ENCODE measurements around the gene F2RL2.

Gene F2RL2

DNA sequence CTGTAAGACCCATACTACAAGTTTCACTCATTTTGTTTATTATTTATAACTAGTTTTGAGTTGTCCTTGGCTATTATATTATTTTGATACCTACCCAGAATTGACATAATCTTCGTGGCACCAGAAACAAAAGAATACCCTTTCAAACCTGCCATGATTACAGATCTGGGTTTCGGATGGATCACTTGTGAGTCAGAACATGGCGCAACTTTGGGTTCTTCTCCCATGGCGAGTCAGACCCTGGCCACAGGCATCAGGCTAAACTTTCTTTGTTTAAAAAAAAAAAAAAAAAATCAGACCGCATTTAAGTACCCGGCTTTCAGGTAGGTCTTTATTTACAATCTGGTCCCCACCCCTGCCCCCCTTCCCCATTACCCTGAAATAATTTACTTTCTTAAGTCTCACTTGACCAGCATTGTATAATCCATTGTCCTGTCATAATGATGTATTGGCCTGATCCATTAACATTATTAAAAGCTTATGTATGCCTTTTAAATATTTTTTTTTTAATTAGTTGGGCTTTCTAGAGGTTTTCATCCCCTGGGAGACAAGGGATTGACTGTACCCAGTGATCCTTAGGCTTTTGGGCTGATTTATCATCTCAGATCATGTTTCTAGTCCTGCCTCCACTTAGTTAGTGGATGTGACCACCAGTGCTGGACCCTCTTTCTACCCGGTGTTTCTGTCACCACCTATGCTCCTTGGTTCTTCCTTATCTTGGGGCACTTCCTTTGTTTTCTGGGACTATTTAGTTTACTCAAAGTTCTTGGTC lies 43.9 kb downstream of the F2RL2 start:
- Histone ChIP-seq H3K9ac (ENCODE audit: low read depth, low read length) (no peak overlapping the region), H3K4me2 (ENCODE audit: insufficient read depth, low read length) (no peak overlapping the region), H4K20me1 (ENCODE audit: insufficient read depth, low read length) (no peaks in the 10 kb centered on the region), H3K9me3 (ENCODE audit: insufficient read depth, low read length, severe bottlenecking) (no peaks in the 10 kb centered on the region), H3K27ac (ENCODE audit: low read length) (no peak overlapping the region), H2AFZ (ENCODE audit: low read depth, low read length) (no peak overlapping the region), H3K36me3 (ENCODE audit: insufficient read depth, low read length) (no peaks in the 10 kb centered on the region), H3K27me3 (ENCODE audit: insufficient read depth, low read length, poor library complexity) (no peaks in the 10 kb centered on the region), H3K4me3 (ENCODE audit: low read depth in 1 of 2, low read length in 2 of 2) (no peak overlapping the region), H3K4me1 (ENCODE audit: insufficient read depth, low read length) (no peaks in the 10 kb centered on the region), H3K79me2 (ENCODE audit: insufficient read depth, low read length) (no peaks in the 10 kb centered on the region)
- no peak for ATAC-seq (ENCODE audit: insufficient read depth, low read depth)
- TF ChIP-seq, protein P1, sequence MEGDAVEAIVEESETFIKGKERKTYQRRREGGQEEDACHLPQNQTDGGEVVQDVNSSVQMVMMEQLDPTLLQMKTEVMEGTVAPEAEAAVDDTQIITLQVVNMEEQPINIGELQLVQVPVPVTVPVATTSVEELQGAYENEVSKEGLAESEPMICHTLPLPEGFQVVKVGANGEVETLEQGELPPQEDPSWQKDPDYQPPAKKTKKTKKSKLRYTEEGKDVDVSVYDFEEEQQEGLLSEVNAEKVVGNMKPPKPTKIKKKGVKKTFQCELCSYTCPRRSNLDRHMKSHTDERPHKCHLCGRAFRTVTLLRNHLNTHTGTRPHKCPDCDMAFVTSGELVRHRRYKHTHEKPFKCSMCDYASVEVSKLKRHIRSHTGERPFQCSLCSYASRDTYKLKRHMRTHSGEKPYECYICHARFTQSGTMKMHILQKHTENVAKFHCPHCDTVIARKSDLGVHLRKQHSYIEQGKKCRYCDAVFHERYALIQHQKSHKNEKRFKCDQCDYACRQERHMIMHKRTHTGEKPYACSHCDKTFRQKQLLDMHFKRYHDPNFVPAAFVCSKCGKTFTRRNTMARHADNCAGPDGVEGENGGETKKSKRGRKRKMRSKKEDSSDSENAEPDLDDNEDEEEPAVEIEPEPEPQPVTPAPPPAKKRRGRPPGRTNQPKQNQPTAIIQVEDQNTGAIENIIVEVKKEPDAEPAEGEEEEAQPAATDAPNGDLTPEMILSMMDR (IDR thresholded peaks at IDR 0.05; ENCODE audit: borderline replicate concordance, extremely low read depth, low read length, poor library complexity, severe bottlenecking): no peak
- TF ChIP-seq EZH2 (IDR thresholded peaks at IDR 0.05; ENCODE audit: borderline replicate concordance, low read depth, low read length, severe bottlenecking): no peak
- DNase-seq: no peak

- H2AFZ ChIP-seq (ENCODE audit: low read depth, low read length): no peak overlapping the region
Observed at GRCh38 chr5:76576996-76577395, 46.2 kb downstream of the F2RL2 start.

DNA sequence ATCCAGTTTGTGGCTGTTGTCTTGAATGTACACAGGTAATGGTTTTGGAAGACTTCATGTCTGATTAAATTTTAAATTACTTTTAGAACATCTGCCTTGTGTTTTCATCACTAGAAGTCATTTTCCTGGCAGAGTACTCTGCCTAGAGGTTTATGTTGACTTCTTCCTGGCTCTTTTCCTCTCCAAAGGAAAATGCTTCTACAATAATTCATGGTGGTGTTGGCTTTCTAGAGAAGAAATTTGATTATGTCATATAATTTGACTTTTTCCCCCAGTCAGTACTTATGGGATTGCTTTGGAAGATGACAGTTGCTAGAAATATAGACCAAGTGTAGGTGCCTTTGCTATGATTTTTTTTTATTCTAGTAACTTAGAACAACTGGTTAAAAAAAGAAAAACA lies 46.8 kb downstream of the F2RL2 start:
- DNase-seq (no peak), ATAC-seq (ENCODE audit: insufficient read depth, low read depth) (no peak)
- no peak overlapping the region for H3K4me3 ChIP-seq (ENCODE audit: low read depth in 1 of 2, low read length in 2 of 2)
- H3K4me1 ChIP-seq (ENCODE audit: insufficient read depth, low read length): no peaks in the 10 kb centered on the region
- H3K9ac ChIP-seq (ENCODE audit: low read depth, low read length): no peak overlapping the region
- H4K20me1 ChIP-seq (ENCODE audit: insufficient read depth, low read length): no peaks in the 10 kb centered on the region
- H3K36me3 ChIP-seq (ENCODE audit: insufficient read depth, low read length): no peaks in the 10 kb centered on the region
- H3K9me3 ChIP-seq (ENCODE audit: insufficient read depth, low read length, severe bottlenecking): no peaks in the 10 kb centered on the region
- TF ChIP-seq EZH2 (IDR thresholded peaks at IDR 0.05; ENCODE audit: borderline replicate concordance, low read depth, low read length, severe bottlenecking): no peak
- TF ChIP-seq, protein P1 (IDR thresholded peaks at IDR 0.05; ENCODE audit: borderline replicate concordance, extremely low read depth, low read length, poor library complexity, severe bottlenecking): no peak
- no peaks in the 10 kb centered on the region for H3K79me2 ChIP-seq (ENCODE audit: insufficient read depth, low read length)
- no peak overlapping the region for H3K27ac ChIP-seq (ENCODE audit: low read length)
- no peak overlapping the region for H2AFZ ChIP-seq (ENCODE audit: low read depth, low read length)
- no peaks in the 10 kb centered on the region for H3K27me3 ChIP-seq (ENCODE audit: insufficient read depth, low read length, poor library complexity)
- no peak overlapping the region for H3K4me2 ChIP-seq (ENCODE audit: insufficient read depth, low read length)

More at GRCh38 chr5:76576996-76577395, 46.2 kb downstream of the F2RL2 start:
- H3K79me2 ChIP-seq (ENCODE audit: insufficient read depth, low read length): no peaks in the 10 kb centered on the region
- H3K4me1 ChIP-seq (ENCODE audit: insufficient read depth, low read length): no peaks in the 10 kb centered on the region
- H3K27me3 ChIP-seq (ENCODE audit: insufficient read depth, low read length, poor library complexity): no peaks in the 10 kb centered on the region
- H3K27ac ChIP-seq (ENCODE audit: low read length): no peak overlapping the region
- DNase-seq: no peak
- no peak overlapping the region for H3K4me2 ChIP-seq (ENCODE audit: insufficient read depth, low read length)
- H4K20me1 ChIP-seq (ENCODE audit: insufficient read depth, low read length): no peaks in the 10 kb centered on the region
- no peak for ATAC-seq (ENCODE audit: insufficient read depth, low read depth)
- no peaks in the 10 kb centered on the region for H3K36me3 ChIP-seq (ENCODE audit: insufficient read depth, low read length)
- H3K9ac ChIP-seq (ENCODE audit: low read depth, low read length): no peak overlapping the region
- H3K4me3 ChIP-seq (ENCODE audit: low read depth in 1 of 2, low read length in 2 of 2): no peak overlapping the region
- H3K9me3 ChIP-seq (ENCODE audit: insufficient read depth, low read length, severe bottlenecking): no peaks in the 10 kb centered on the region
- TF ChIP-seq, protein P1 (IDR thresholded peaks at IDR 0.05; ENCODE audit: borderline replicate concordance, extremely low read depth, low read length, poor library complexity, severe bottlenecking): no peak
- no peak for TF ChIP-seq EZH2 (IDR thresholded peaks at IDR 0.05; ENCODE audit: borderline replicate concordance, low read depth, low read length, severe bottlenecking)
